Keratinocyte (primary cell): Measurements from ENCODE around the gene LPIN1. TPM values are rescaled to one million over a fixed set of nuclear protein-coding genes. Genes with fewer than 3 reads are reported as not detected.
"Not testable (repeated sequence)": the region's sequence is repeated elsewhere in the genome, so short reads cannot be mapped to it uniquely, and the experiment has no call there.

Source experiments
- DNase-seq: peaks from one replicate; pipeline ENCODE4 v3.0.0-alpha.2; 2011; ENCODE audit warnings: low read depth, missing footprints, low spot score
- FAIRE-seq: peaks from 2 replicates; lab custom pipeline; 2011; peaks lifted over from hg19 to GRCh38; lab: Jason Lieb, UNC
- H2AFZ ChIP-seq: 2 replicates; pipeline ENCODE4 v1.6.0; 2012; ENCODE audit warnings: low read length, control low read depth, inconsistent platforms; ENCODE audit not compliant: control insufficient read depth
- H3K27ac ChIP-seq: 2 replicates; pipeline ENCODE4 v1.5.1; 2011; ENCODE audit warnings: low read length; ENCODE audit not compliant: control insufficient read depth, insufficient read depth
- H3K27me3 ChIP-seq: 3 replicates; pipeline ENCODE4 v1.6.0; 2011; ENCODE audit warnings: low read length; ENCODE audit not compliant: control insufficient read depth, insufficient read depth; ENCODE audit errors: extremely low read depth
- H3K36me3 ChIP-seq, 2 experiments: 2 replicates in 1 of 2; 3 replicates in 1 of 2; pipeline ENCODE4 v1.5.1; 2011; ENCODE audit warnings: low read length in 2 of 2, mild to moderate bottlenecking in 1 of 2; ENCODE audit not compliant: control insufficient read depth in 2 of 2, insufficient read depth in 2 of 2; ENCODE audit errors: extremely low read depth in 1 of 2
- H3K4me1 ChIP-seq: 3 replicates; pipeline ENCODE4 v1.5.1; 2011; ENCODE audit warnings: low read length; ENCODE audit not compliant: control insufficient read depth, insufficient read depth; ENCODE audit errors: extremely low read depth
- H3K4me2 ChIP-seq: 3 replicates; pipeline ENCODE4 v1.6.0; 2011; ENCODE audit warnings: low read depth, low read length; ENCODE audit not compliant: control insufficient read depth, insufficient read depth; ENCODE audit errors: extremely low read depth
- H3K4me3 ChIP-seq, 3 experiments: fragments of 200-600 bp in 1 of 3; sonication (generic) in 1 of 3; 2 replicates in 2 of 3; 3 replicates in 1 of 3; pipeline ENCODE4 v1.5.1; 2011 to 2016; ENCODE audit warnings: low read length in 3 of 3, mild to moderate bottlenecking in 3 of 3, control low read depth in 2 of 3, inconsistent platforms in 1 of 3, low read depth in 1 of 3, mixed read lengths in 1 of 3, mixed run types in 1 of 3, moderate library complexity in 1 of 3; ENCODE audit not compliant: control insufficient read depth in 2 of 3, insufficient read depth in 2 of 3; ENCODE audit errors: extremely low read depth in 1 of 3
- H3K79me2 ChIP-seq: 2 replicates; pipeline ENCODE4 v1.6.0; 2012; ENCODE audit warnings: low read length; ENCODE audit not compliant: control insufficient read depth, insufficient read depth
- H3K9ac ChIP-seq: 3 replicates; pipeline ENCODE4 v1.6.0; 2011; ENCODE audit warnings: low read length; ENCODE audit not compliant: control insufficient read depth, insufficient read depth; ENCODE audit errors: extremely low read depth
- H3K9me1 ChIP-seq: 3 replicates; pipeline ENCODE4 v1.6.0; 2011; ENCODE audit warnings: low read length; ENCODE audit not compliant: control insufficient read depth, insufficient read depth; ENCODE audit errors: extremely low read depth
- H3K9me3 ChIP-seq: 2 replicates; pipeline ENCODE4 v1.5.1; 2012; ENCODE audit warnings: low read depth, low read length; ENCODE audit not compliant: control insufficient read depth
- H4K20me1 ChIP-seq: 3 replicates; pipeline ENCODE4 v1.6.0; 2011; ENCODE audit warnings: low read length; ENCODE audit not compliant: control insufficient read depth, insufficient read depth; ENCODE audit errors: extremely low read depth
- CTCF ChIP-seq, 3 experiments: IDR thresholded peaks in 1 of 3; conservative IDR thresholded peaks in 1 of 3; optimal IDR thresholded peaks in 1 of 3; 2 replicates in 2 of 3; 3 replicates in 1 of 3; pipeline versions ENCODE3 to v1.5.1; 2011; ENCODE audit warnings: low read length in 3 of 3, mild to moderate bottlenecking in 3 of 3, moderate library complexity in 2 of 3, control low read depth in 1 of 3, inconsistent platforms in 1 of 3; ENCODE audit not compliant: insufficient read depth in 2 of 3; ENCODE audit errors: extremely low read depth in 1 of 3
- EZH2 ChIP-seq: IDR thresholded peaks from one replicate; pipeline ENCODE4 v1.6.1; 2012; ENCODE audit warnings: inconsistent platforms, mild to moderate bottlenecking, low read length, moderate library complexity
- dilution Hi-C: fragments of 300-500 bp; cut with MboI; formaldehyde crosslinking; loops from one replicate; pipeline ENCODE4 v1.7.0; 2020; ENCODE audit warnings: low sequenced_read_pairs; ENCODE audit not compliant: extremely low pct_ligation_motif_present
- polyA plus RNA-seq, 5 experiments: library from polyadenylated mRNA; depleted of rRNA in 3 of 5; stranded (reverse) in 3 of 5; stranded (forward) in 1 of 5; unstranded in 1 of 5; fragments of >200 nt; gene quantifications; 1 replicate in 1 of 5; 2 replicates in 3 of 5; 3 replicates in 1 of 5; pipeline versions ENCODE4 v1.2.1 to v1.2.3, GENCODE V29; 2011 to 2012; ENCODE audit warnings: missing spikeins in 2 of 5, low read depth in 1 of 5, low replicate concordance in 1 of 5

LPIN1 gene
- polyA plus RNA-seq, 1 donor (not counting 4 experiments of a cell fraction or from before 2014, with no cell fraction given), result 79.6 TPM

GRCh38 chr2:11812466-11813248 lies 66.2 kb downstream of the LPIN1 start:
- DNase-seq, result no peak
- Histone ChIP-seq H3K9ac (no peak overlapping the region), H3K36me3 (peaks cover 39 to 54% of the 10 kb centered on the region in 2 experiments), H4K20me1 (no peaks in the 10 kb centered on the region), H3K9me3 (no peaks in the 10 kb centered on the region), H3K27ac (no peak overlapping the region), H2AFZ (no peak overlapping the region), H3K4me1 (no peaks in the 10 kb centered on the region), H3K9me1 (no peaks in the 10 kb centered on the region), H3K79me2 (no peaks in the 10 kb centered on the region), H3K4me2 (no peak overlapping the region), H3K27me3 (no peaks in the 10 kb centered on the region), H3K4me3 (no peak overlapping the region)
- no peak for FAIRE-seq
- dilution Hi-C loops, result no loop called here
- TF ChIP-seq EZH2, result no peak
- no peak for TF ChIP-seq CTCF (optimal IDR thresholded peaks at IDR 0.05 in 1 of 3, IDR thresholded peaks at IDR 0.05 in 1 of 3, conservative IDR thresholded peaks at IDR 0.05 in 1 of 3; ENCODE audit: extremely low read depth in 1 of 3, insufficient read depth in 2 of 3, low read length in 3 of 3)

GRCh38 chr2:11813345-11813744 lies 66.9 kb downstream of the LPIN1 start:
- peaks cover 34 to 47% of the 10 kb centered on the region in 2 experiments for H3K36me3 ChIP-seq
- DNase-seq, H4K20me1 ChIP-seq, H3K4me1 ChIP-seq, dilution Hi-C loops, FAIRE-seq, H3K9me3 ChIP-seq, H3K79me2 ChIP-seq, H3K4me3 ChIP-seq, H2AFZ ChIP-seq, H3K27me3 ChIP-seq, H3K4me2 ChIP-seq, H3K27ac ChIP-seq, H3K9ac ChIP-seq, H3K9me1 ChIP-seq: not testable (repeated sequence)
